Activated naive CD4-positive, alpha-beta T cell treated with anti-CD3 and anti-CD28 coated beads, Interleukin-2, amount 10 ng/mL, durations not matched to agents 7 days and 5 days (primary cell): Measurements from ENCODE around the gene DGKZ.
"Not testable (repeated sequence)": the region's sequence is repeated elsewhere in the genome, so short reads cannot be mapped to it uniquely, and the experiment has no call there.

Experiments used
- CTCF ChIA-PET: fragments of 350-600 bp; sonication (Branson Sonifier 250); formaldehyde crosslinking; loops from one replicate; lab custom pipeline; 2021; ENCODE audit warnings: antibody characterized with exemption; lab: Charles Lee
- DNase-seq: peaks from one replicate; pipeline ENCODE4 v3.0.0-alpha.2; 2020
- H3K27ac Mint-ChIP-seq: one replicate; pipeline ENCODE4 v1.8.0; 2021; ENCODE audit warnings: mild to moderate bottlenecking, moderate library complexity, mixed read lengths
- H3K27me3 Mint-ChIP-seq: one replicate; pipeline ENCODE4 v1.8.0; 2021; ENCODE audit warnings: mild to moderate bottlenecking, mixed read lengths
- H3K36me3 Mint-ChIP-seq: one replicate; pipeline ENCODE4 v1.8.0; 2021; ENCODE audit warnings: mixed read lengths
- H3K4me1 Mint-ChIP-seq: one replicate; pipeline ENCODE4 v1.8.0; 2021; ENCODE audit warnings: mixed read lengths
- H3K4me3 Mint-ChIP-seq: one replicate; pipeline ENCODE4 v1.8.0; 2021; ENCODE audit warnings: mild to moderate bottlenecking, moderate library complexity, mixed read lengths
- H3K9me3 Mint-ChIP-seq: one replicate; pipeline ENCODE4 v1.8.0; 2021; ENCODE audit warnings: mixed read lengths

DGKZ gene

GRCh38 chr11:46367916-46368267, 20.6 kb downstream of the DGKZ start:
- Mint-ChIP-seq H3K9me3 (no peaks in the 10 kb centered on the region), H3K36me3 (peaks cover 27% of the 10 kb centered on the region), H3K27me3 (no peaks in the 10 kb centered on the region), H3K27ac (no peak overlapping the region), H3K4me3 (no peak overlapping the region), H3K4me1 (peaks cover 29% of the 10 kb centered on the region)
- DNase-seq = no peak
- CTCF ChIA-PET = interaction anchor here (1.3 to 11.2 kb wide), 7 partner anchors 10 to 128 kb away, joined by 3 to 255 read pairs (median 5); no protein-coding TSS in a partner anchor

- CTCF ChIA-PET = interaction anchor here (1.1 to 11.2 kb wide), 4 partner anchors 9 to 139 kb away, joined by 3 to 255 read pairs (median 8); no protein-coding TSS in a partner anchor
- H3K4me3 Mint-ChIP-seq = no peak overlapping the region
- H3K4me1 Mint-ChIP-seq = peaks cover 23% of the 10 kb centered on the region
- peak; percentile 68 for DNase-seq
- peak overlapping the region; percentile 45 for H3K27ac Mint-ChIP-seq
- H3K9me3 Mint-ChIP-seq = no peaks in the 10 kb centered on the region
- H3K36me3 Mint-ChIP-seq = peaks cover 28% of the 10 kb centered on the region
- no peaks in the 10 kb centered on the region for H3K27me3 Mint-ChIP-seq
Measured at GRCh38 chr11:46369458-46370152, 22.3 kb downstream of the DGKZ start.

- H3K27ac Mint-ChIP-seq = no peak overlapping the region
Measured at GRCh38 chr11:46370253-46370652, 23.0 kb downstream of the DGKZ start.

GRCh38 chr11:46371262-46371661, 24.0 kb downstream of the DGKZ start:
- not testable (repeated sequence) for DNase-seq, H3K27me3 Mint-ChIP-seq, H3K9me3 Mint-ChIP-seq, H3K27ac Mint-ChIP-seq, H3K4me3 Mint-ChIP-seq
- Mint-ChIP-seq H3K36me3 (peaks cover 30% of the 10 kb centered on the region), H3K4me1 (peaks cover 15% of the 10 kb centered on the region)
- CTCF ChIA-PET = interaction anchor here (0.7 to 2.2 kb wide), 2 partner anchors 10 to 18 kb away, joined by 3 to 6 read pairs; no protein-coding TSS in a partner anchor

More at GRCh38 chr11:46370253-46370652, 23.0 kb downstream of the DGKZ start:
- no peak overlapping the region for H3K4me3 Mint-ChIP-seq
- no peak for DNase-seq
- no peaks in the 10 kb centered on the region for H3K27me3 Mint-ChIP-seq
- H3K4me1 Mint-ChIP-seq = peaks cover 18% of the 10 kb centered on the region
- peaks cover 28% of the 10 kb centered on the region for H3K36me3 Mint-ChIP-seq
- H3K9me3 Mint-ChIP-seq = no peaks in the 10 kb centered on the region
- CTCF ChIA-PET = interaction anchor here (2.2 to 11.2 kb wide), 2 partner anchors 9 to 19 kb away, joined by 6 to 255 read pairs; no protein-coding TSS in a partner anchor

- Mint-ChIP-seq H3K4me1 (peaks cover 12% of the 10 kb centered on the region), H3K36me3 (peaks cover 37% of the 10 kb centered on the region), H3K27me3 (no peaks in the 10 kb centered on the region), H3K9me3 (no peaks in the 10 kb centered on the region), H3K4me3 (no peak overlapping the region), H3K27ac (no peak overlapping the region)
- no peak for DNase-seq
- CTCF ChIA-PET = interaction anchor here (2.0 to 2.2 kb wide), 2 partner anchors 11 to 20 kb away, joined by 6 to 9 read pairs; no protein-coding TSS in a partner anchor
Measured at GRCh38 chr11:46372086-46372485, 24.8 kb downstream of the DGKZ start.

DNA sequence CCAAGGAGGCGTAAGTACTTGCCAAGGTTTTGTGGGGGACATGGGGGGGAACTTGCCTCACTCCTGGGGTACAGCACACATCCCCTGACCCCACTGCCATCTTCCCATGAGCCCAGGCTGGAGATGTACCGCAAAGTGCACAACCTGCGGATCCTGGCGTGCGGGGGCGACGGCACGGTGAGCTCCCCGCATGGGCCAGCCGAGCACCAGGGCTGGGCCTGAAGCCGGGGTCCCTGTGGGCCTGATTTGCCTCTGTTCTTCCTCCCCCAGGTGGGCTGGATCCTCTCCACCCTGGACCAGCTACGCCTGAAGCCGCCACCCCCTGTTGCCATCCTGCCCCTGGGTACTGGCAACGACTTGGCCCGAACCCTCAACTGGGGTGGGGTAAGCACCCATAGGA, 25.2 kb downstream of the DGKZ start:
- not testable (repeated sequence) for H3K9me3 Mint-ChIP-seq, DNase-seq, H3K27me3 Mint-ChIP-seq, H3K4me3 Mint-ChIP-seq, H3K27ac Mint-ChIP-seq, H3K4me1 Mint-ChIP-seq
- H3K36me3 Mint-ChIP-seq = peaks cover 41% of the 10 kb centered on the region
- CTCF ChIA-PET = interaction anchor here (2.0 to 2.2 kb wide), 2 partner anchors 11 to 20 kb away, joined by 6 to 9 read pairs; no protein-coding TSS in a partner anchor

DNA sequence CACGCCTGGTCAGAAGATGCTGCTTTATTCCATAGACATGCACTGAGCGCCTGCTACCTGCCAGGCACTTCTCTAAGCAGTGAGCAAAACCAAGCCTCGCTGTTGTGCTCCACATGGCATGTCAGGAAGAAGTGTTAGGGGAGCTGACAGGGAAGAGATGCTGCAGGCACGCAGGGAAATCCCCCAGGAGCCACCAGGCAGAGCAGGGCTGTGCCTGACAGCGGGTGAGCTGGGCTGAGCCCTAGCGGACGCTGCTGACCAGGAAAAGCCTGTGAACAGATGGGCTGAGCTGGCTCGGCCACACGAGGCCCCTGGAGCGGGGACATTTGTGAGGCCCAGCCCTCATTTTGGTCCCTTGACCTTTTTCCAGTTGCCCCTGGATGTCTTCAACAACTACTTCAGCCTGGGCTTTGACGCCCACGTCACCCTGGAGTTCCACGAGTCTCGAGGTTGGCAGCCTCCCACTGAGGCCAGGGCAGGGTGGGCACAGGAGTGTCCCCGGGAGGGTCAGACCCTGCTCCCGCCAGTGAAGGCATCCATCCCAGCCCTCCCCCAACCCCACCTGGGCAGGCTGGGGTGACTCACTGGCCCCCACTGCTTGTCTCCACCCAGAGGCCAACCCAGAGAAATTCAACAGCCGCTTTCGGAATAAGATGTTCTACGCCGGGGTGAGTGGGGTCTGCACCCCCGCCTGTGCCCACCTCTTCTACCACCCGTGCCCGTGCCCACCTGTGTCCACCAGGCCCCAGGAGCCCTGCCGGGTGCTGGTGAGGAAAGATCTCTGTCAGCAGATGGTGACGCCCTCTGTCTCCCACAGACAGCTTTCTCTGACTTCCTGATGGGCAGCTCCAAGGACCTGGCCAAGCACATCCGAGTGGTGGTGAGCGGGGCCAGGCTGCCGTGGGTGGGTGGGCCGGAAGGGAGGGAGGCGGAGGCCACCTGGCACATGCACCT, 26.8 kb downstream of the DGKZ start:
- peaks cover 39% of the 10 kb centered on the region for H3K36me3 Mint-ChIP-seq
- no peak overlapping the region for H3K27ac Mint-ChIP-seq
- H3K27me3 Mint-ChIP-seq = no peaks in the 10 kb centered on the region
- peaks cover 9% of the 10 kb centered on the region for H3K4me1 Mint-ChIP-seq
- CTCF ChIA-PET = interaction anchor here (2.0 kb wide), 1 partner anchor 22 kb away, joined by 9 read pairs; no protein-coding TSS in a partner anchor
- no peak for DNase-seq
- no peak overlapping the region for H3K4me3 Mint-ChIP-seq
- peaks cover 4% of the 10 kb centered on the region for H3K9me3 Mint-ChIP-seq

- peaks cover 8% of the 10 kb centered on the region for H3K4me1 Mint-ChIP-seq
- peaks cover 34% of the 10 kb centered on the region for H3K36me3 Mint-ChIP-seq
- H3K27ac Mint-ChIP-seq = no peak overlapping the region
- CTCF ChIA-PET = no interaction called here
- H3K4me3 Mint-ChIP-seq = no peak overlapping the region
- H3K9me3 Mint-ChIP-seq = peaks cover 4% of the 10 kb centered on the region
- DNase-seq = no peak
- H3K27me3 Mint-ChIP-seq = no peaks in the 10 kb centered on the region
Measured at GRCh38 chr11:46374815-46375214, 27.6 kb downstream of the DGKZ start.

DNA sequence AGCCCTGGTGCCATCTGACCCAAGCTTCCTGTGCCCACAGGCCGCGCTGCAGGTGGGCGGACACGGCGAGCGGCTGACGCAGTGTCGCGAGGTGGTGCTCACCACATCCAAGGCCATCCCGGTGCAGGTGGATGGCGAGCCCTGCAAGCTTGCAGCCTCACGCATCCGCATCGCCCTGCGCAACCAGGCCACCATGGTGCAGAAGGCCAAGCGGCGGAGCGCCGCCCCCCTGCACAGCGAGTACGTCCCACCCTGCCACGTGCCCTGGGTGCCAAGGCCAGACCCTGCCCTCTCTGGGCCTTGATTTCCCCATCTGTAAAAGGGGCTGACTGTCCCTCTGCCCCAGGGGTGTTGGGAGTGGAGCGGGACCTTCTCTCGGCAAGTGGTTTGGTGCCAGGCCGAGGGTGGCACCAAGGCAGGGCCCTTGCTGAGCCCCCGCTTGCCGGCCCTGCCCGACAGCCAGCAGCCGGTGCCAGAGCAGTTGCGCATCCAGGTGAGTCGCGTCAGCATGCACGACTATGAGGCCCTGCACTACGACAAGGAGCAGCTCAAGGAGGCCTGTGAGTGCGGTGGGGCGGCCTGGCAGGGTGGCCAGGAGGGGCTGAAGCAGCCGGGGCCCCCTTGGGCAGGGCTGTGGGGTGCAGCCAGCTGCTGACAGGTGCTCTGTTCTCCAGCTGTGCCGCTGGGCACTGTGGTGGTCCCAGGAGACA, 28.3 kb downstream of the DGKZ start:
- DNase-seq = no peak
- Mint-ChIP-seq H3K9me3 (peaks cover 4% of the 10 kb centered on the region), H3K27me3 (peaks cover under 1% of the 10 kb centered on the region), H3K27ac (no peak overlapping the region), H3K4me3 (no peak overlapping the region), H3K4me1 (peaks cover 11% of the 10 kb centered on the region), H3K36me3 (peaks cover 29% of the 10 kb centered on the region)
- CTCF ChIA-PET = interaction anchor here (3.3 kb wide), 1 partner anchor 24 kb away, joined by 16 read pairs; no protein-coding TSS in a partner anchor

GRCh38 chr11:46376258-46377050, 29.2 kb downstream of the DGKZ start:
- Mint-ChIP-seq H3K4me3 (no peak overlapping the region), H3K4me1 (peaks cover 13% of the 10 kb centered on the region), H3K27ac (no peak overlapping the region), H3K27me3 (peaks cover 8% of the 10 kb centered on the region), H3K36me3 (peaks cover 29% of the 10 kb centered on the region), H3K9me3 (peaks cover 4% of the 10 kb centered on the region)
- no peak for DNase-seq
- CTCF ChIA-PET = interaction anchor here (3.3 kb wide), 1 partner anchor 25 kb away, joined by 16 read pairs; no protein-coding TSS in a partner anchor

DNA sequence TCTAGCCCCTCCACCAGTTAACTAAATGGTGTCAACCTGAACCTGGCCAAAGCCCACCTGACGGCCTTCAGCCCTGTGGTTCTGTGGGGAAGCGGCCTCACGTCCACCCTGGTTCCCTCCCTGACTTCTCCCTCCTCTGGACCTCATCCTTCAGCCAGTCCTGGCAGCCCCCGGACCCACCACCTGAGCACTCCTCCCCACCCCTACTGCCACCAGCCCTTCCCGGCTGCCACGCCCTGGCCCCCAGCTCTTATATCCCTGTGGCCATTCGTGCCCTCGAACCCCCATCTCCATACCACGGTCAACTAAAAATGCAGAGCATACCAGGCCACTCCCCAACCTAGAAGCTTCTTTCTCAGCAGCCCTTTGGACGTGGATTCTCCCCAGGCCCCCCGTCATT, 30.0 kb downstream of the DGKZ start:
- Mint-ChIP-seq H3K4me1 (peaks cover 18% of the 10 kb centered on the region), H3K4me3 (no peak overlapping the region), H3K27me3 (peaks cover 16% of the 10 kb centered on the region), H3K27ac (no peak overlapping the region), H3K9me3 (peaks cover 4% of the 10 kb centered on the region), H3K36me3 (peaks cover 31% of the 10 kb centered on the region)
- CTCF ChIA-PET = interaction anchor here (1.0 to 3.3 kb wide), 2 partner anchors 10 to 25 kb away, joined by 3 to 16 read pairs; no protein-coding TSS in a partner anchor
- no peak for DNase-seq

- Mint-ChIP-seq H3K9me3 (peaks cover 4% of the 10 kb centered on the region), H3K27ac (no peak overlapping the region), H3K36me3 (peaks cover 29% of the 10 kb centered on the region), H3K27me3 (peaks cover 22% of the 10 kb centered on the region), H3K4me1 (peaks cover 18% of the 10 kb centered on the region), H3K4me3 (no peak overlapping the region)
- no peak for DNase-seq
- CTCF ChIA-PET = interaction anchor here (0.8 to 3.3 kb wide), 7 partner anchors 9 to 69 kb away, joined by 3 to 16 read pairs (median 4); no protein-coding TSS in a partner anchor
Measured at GRCh38 chr11:46377831-46378230, 30.6 kb downstream of the DGKZ start.

DNA sequence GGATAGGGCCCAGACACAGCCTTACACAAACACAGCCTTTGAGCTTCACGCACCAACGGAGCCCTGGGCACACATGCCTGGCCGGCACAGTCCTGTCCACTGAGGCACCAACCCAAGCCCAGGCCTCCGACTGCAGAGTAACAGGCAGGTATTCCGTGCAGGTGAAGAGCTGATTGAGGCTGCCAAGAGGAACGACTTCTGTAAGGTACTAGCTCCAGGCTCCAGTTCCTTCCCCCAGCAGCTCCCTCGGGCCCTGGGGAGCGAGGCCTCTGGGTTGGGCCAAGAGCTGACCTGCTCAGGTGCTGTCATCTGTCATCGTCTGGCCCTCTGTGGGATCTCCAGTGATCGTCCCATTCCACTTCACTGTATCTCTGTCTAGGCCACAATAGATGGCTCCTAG, 31.0 kb downstream of the DGKZ start:
- H3K9me3 Mint-ChIP-seq = peaks cover 4% of the 10 kb centered on the region
- H3K4me1 Mint-ChIP-seq = peaks cover 18% of the 10 kb centered on the region
- H3K27ac Mint-ChIP-seq = no peak overlapping the region
- H3K36me3 Mint-ChIP-seq = peaks cover 29% of the 10 kb centered on the region
- H3K4me3 Mint-ChIP-seq = no peak overlapping the region
- DNase-seq = no peak
- CTCF ChIA-PET = interaction anchor here (0.8 to 3.3 kb wide), 8 partner anchors 9 to 70 kb away, joined by 3 to 16 read pairs (median 4); no protein-coding TSS in a partner anchor
- H3K27me3 Mint-ChIP-seq = peaks cover 26% of the 10 kb centered on the region
